ENCODE data around the gene COPS7B. TPM values are rescaled to one million over a fixed set of nuclear protein-coding genes. Genes with fewer than 3 reads are reported as not detected.
"Not testable (repeated sequence)": the region's sequence is repeated elsewhere in the genome, so short reads cannot be mapped to it uniquely, and the experiment has no call there.

Gene COPS7B
- polyA plus RNA-seq (ENCODE audit: insufficient read length), result 69.6 TPM
- long read RNA-seq, donor 1, transcript COPS7B-201 (7 exons, 2,544 nt), result major isoform, 14 of 26 reads
- long read RNA-seq, donor 1, transcript COPS7B-207 (7 exons, 1,103 nt), result minor isoform, 5 of 26 reads
- long read RNA-seq, donor 1, partial matches to known transcripts, result 0 of 26 reads
- long read RNA-seq, donor 1, other reads (novel, unspliced or antisense), result 0 of 26 reads
- long read RNA-seq, donor 2, transcript COPS7B-201 (7 exons, 2,544 nt), result major isoform, 12 of 13 reads
- long read RNA-seq, donor 2, partial matches to known transcripts, result 0 of 13 reads
- long read RNA-seq, donor 2, other reads (novel, unspliced or antisense), result 0 of 13 reads
- long read RNA-seq, donor 3, transcript COPS7B-201 (7 exons, 2,544 nt), result major isoform, 9 of 13 reads
- long read RNA-seq, donor 3, partial matches to known transcripts, result 0 of 13 reads
- long read RNA-seq, donor 3, other reads (novel, unspliced or antisense), result 0 of 13 reads
- long read RNA-seq, donor 4, partial matches to known transcripts, result 0 of 2 reads
- long read RNA-seq, donor 4, other reads (novel, unspliced or antisense), result 0 of 2 reads
- long read RNA-seq, donor 5, transcript COPS7B-201 (7 exons, 2,544 nt), result major isoform, 9 of 59 reads
- long read RNA-seq, donor 5, partial matches to known transcripts, result 46 of 59 reads
- long read RNA-seq, donor 5, other reads (novel, unspliced or antisense), result 0 of 59 reads
- long read RNA-seq, donor 6, transcript COPS7B-201 (7 exons, 2,544 nt), result major isoform, 8 of 12 reads
- long read RNA-seq, donor 6, partial matches to known transcripts, result 0 of 12 reads
- long read RNA-seq, donor 6, other reads (novel, unspliced or antisense), result 0 of 12 reads
- long read RNA-seq, donor 7, transcript COPS7B-201 (7 exons, 2,544 nt), result major isoform, 15 of 20 reads
- long read RNA-seq, donor 7, partial matches to known transcripts, result 0 of 20 reads
- long read RNA-seq, donor 7, other reads (novel, unspliced or antisense), result 0 of 20 reads
- long read RNA-seq, donor 8, partial matches to known transcripts, result 0 of 6 reads
- long read RNA-seq, donor 8, other reads (novel, unspliced or antisense), result 0 of 6 reads

DNA sequence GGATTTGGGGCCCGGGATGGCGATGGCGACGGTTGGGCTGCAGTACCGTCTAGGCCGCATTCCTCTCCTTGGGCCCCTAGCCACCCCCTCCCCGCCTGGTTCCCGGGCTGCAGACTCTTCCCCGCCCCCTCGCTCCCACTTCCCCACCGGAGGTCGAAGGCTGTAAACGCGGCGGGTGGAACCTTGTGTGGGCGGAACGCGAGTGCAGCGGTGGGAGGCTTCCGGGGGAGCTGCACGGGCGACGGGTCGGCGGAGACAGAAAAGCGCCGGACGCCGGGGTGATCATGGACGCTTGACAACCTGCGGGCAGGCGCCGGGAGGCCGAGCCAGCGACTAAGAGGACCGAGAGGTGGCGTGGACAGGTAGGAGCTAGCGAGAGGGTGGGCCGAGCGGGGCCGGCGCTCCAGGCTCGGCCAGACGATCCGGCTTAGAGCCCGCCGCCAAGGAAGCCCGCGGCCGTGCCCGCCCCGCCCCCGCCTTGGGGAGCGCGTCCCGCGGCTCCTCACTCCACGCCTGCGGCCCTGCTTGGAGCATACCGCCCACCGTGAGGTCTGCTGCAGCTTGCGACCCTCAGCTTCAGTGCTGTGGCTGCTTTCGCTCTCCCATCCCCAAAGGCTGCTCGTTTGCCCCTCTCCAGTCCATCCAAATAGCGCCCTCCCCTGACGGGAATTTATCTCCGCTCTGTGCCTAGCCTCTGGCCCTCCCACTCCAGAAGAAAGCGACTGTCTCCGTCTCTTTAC is at the start of gene COPS7B:
Gene COPS7B, plus strand, starts transcription at position 269 of the 740 bp plus-strand sequence. CDS start 2,126 bp downstream, outside the sequence.
- DNase-seq, result peak; percentile 88

DNA sequence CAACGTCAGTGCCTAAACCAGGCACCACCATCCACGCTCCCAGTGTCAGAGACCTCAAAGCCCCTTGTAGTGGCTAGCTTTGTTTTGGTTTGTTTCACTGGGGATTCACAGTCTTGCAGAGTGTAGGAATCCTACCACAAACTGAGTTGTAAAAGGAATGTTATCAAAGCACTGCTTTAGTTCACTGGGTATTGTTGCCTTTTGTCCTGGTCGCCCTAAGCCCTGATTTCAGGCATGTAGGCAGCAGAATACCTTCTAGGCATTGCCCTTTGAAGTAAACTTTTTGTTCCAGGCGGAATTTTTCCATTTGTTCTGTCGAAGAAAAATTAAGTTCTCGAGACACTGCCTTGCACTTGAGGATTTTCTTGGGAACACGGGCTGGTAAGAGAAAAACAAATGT is 48.5 kb upstream of the COPS7B start:
- DNase-seq, result no peak

DNA sequence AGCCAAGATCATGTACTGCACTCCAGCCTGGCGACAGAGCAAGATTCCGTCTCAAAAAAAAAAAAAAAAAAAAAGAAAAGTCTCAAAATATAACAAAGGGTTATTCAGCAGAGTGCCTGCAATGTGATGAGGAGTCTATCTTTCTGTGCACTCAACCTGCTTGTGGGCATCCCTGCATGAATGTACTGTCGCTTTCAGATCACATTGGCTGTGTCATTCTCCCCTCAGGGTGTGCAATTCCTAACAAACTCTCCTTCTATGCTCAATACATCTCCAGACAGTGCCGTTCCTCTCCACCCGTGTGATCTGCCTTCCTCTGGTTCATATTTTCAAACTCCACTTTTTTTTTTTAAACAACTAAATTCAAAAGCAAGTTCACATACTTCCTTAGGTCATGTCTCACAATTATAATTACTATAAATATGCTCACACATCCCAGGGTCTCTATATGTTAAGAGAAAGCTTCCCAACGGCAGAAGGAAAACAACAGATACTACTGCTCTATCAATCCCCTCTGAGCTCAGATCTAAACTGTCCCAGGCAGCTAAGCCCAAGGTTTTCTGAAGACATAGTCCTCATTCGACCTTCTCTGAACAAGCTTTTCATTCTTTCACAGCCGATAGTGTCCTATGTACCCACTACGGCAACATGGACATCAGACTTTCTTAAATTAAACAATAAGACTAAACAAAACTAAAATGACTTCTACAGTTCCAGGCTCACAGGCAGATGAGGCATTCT is 42.7 kb upstream of the COPS7B start:
- DNase-seq, result no peak

DNA sequence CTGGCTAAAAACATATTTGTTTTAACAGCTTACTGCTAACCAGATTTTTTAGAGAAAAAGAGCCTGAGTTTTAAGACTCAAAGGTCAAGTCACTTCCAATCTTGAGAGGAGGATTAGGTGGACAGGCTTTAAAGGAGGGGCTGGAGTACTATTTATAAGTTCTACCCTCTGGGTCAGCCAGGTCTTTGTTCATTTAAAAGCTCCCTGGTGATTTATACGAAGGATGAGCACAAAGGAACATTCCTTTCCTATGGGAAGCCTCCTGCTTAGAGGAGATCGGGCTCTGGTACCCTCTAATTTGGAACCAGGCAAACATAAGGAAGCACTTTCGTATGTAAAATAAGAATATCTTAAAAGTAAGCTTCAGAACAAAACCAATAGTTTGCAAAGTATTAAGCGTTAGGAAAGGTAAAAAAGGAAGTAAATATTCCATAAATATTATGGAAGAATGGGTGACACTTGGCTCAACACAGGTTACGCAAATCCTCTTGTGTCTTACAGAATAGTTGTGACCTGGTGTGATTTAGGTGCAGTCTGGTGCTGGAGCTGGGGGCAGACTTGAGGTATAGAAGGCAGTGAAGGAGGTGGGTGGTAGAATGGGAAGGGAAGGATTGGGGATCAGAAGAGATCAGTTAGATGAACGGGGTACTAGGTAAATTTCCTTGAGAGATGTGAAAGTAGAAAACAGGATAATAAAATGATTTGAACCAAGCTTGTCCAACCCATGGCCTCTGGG is 40.8 kb upstream of the COPS7B start:
- no peak for DNase-seq

DNA sequence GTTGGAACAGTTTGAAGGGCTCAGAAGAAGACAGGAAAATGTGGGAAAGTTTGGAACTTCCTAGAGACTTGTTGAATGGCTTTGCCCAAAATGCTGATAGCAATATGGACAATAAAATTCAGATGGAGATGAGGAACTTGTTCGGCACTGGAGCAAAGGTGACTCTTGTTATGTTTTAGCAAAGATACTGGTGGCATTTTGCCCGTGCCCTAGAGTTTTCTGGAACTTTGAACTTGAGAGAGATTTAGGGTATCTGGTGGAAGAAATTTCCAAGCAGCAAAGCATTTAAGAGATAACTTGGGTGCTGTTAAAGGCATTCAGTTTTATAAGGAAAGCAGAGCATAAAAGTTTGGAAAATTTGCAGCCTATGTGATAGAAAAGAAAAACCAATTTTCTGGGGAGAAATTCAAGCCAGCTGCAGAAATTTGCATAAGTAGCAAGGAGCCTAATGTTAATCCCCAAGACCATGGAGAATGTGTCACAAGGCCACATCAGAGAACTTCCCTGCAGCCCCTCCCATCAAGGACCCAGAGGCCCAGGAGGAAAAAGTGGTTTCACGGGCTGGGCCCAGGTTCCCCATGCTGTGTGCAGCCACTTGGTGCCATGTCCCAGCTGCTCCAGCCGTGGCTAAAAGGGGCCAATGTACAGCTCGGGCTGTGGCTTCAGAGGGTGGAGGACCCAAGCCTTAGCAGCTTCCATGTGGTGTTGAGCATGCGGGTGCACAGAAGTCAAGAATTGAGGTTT is 37.9 kb upstream of the COPS7B start:
- not testable (repeated sequence) for DNase-seq

DNA sequence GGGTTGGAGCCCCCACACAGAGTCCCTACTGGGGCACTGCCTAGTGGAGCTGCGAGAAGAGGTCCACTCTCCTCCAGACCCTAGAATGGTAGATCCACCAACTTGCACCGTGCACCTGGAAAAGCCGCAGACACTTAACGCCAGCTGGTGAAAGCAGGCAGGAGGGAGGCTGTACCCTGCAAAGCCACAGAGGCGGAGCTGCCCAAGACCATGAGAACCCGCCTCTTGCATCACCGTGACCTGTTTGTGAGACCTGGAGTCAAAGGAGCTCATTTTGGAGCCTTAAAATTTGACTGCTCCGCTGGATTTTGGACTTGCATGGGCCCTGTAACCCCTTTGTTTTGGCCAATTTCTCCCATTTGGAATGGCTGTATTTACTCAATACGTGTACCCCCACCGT is 37.2 kb upstream of the COPS7B start:
- DNase-seq, result not testable (repeated sequence)

DNA sequence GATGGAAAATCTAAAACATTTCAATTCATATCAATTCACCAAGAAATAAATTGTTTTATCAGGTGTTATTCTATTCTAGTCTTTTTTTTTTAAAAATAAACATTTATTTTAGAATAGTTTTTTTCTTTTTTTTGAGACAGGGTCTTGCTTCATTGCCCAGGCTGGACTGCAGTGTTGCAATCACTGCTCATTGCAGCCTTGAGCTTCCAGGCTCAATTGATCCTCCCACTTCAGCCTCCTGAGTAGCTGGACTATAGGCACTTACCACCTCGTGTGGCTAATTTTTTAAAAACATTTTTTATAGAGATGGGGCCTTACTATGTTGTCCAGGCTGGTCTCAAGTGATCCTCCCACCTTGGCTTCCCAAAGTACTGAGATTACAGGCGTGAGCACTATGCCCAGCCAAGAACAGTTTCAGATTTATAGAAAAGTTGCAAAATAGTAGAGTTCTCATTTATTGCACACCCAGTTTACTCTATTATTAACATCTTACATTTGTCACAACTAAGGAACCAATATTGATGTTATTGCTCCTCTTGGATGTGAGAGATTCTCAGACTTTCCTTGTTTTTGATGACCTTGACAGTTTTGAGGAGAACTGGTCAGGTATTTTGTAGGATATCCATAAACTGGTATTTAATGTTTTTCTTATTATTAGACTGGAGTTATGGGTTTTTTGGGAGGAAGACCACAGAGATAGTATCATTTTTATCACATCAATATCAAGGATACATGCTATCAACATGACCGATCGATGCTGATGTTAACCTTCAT is 35.0 kb upstream of the COPS7B start:
- DNase-seq, result no peak

DNA sequence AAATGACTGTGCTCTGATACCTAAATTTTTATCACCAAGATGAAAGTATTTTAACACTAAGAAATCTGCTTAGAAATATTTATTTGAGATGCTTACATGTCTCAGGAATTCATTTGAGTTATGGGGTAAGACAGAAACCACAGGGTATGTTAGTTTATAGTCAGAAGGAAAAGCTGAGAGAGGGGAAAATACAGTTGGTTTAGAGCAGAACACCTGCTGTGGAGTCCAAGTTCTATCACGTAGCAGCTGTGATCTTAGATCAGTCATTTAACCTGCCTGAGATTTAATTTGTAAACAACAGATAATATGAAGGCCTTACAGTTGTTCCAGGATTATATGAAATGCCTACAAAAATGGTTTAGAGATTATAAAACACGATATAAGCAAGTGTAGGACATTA is 34.2 kb upstream of the COPS7B start:
- no peak for DNase-seq

DNA sequence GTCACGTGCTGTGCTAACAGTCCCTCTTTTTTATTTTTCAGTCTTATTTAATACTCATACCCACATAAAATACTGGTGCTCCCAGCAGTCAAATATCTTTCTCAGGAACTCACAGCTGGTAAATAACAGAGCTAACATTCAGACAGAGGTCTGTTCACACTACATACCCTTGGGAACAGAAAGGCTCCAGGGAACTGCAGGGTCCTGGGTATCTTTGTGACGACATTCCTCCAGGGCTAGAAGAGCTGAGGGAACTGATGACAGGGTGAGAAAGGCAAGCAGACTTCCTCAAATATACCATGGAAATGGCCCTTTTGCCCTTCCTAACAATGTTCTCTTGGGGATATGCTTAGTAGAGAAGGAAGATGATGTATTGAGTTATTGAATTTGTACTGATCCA is 24.5 kb upstream of the COPS7B start:
- no peak for DNase-seq

DNA sequence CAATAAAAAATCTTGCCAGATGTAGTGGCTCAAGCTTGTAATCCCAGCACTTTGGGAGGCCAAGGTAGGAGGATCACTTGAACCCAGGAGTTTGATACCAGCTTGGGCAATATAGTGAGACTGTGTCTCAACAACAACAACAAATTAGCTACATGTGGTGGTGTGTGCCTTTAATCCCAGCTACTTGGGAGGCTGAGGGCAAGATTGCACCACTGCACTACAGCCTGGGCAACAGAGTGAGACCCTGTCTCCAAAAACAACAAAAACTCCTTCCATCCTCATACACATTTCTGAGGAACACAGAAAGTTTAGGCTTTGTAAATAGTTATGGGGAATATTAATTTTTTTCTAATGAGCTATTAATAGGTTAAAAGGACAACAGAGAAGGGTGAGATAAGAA is 22.1 kb upstream of the COPS7B start:
- DNase-seq, result no peak

DNA sequence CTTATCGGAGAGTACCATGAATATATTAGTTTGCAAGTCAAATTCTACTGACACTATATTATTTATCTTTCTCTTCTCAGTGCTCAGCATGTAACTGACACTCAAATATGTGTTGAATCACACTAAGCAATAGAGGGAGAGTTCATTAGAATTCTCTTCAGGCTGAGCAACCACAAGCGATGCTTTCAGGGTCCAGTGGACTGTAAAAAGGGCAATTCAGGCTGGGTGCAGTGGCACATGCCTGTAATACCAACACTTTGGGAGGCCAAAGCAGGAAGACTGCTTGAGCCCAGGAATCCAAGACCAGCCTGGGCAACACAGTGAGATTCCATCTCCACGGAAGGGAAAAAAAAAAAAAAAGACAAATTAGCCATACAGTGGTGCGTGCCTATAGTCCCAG is 21.5 kb upstream of the COPS7B start:
- no peak for DNase-seq

DNA sequence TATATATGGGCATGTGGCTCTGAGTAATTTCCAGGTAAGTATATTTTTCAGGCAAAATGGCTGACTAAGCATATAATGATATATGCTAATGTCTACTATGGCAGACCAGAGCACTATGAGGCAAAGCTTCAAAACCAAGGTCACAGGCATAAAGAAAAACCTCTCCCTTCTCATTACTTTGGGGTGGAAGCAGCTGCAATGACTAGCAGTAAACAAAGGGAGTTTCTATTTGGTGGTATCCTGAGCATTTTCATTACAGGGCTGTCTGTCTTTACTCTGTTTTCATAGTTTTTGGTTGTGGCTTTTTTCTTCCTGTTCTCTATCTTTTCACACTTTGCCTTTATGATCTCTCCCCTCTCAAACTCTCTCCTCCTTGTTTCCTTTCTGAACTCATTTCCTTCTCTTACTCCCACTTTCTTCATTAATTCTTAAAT is 20.7 kb upstream of the COPS7B start:
- DNase-seq, result no peak

DNA sequence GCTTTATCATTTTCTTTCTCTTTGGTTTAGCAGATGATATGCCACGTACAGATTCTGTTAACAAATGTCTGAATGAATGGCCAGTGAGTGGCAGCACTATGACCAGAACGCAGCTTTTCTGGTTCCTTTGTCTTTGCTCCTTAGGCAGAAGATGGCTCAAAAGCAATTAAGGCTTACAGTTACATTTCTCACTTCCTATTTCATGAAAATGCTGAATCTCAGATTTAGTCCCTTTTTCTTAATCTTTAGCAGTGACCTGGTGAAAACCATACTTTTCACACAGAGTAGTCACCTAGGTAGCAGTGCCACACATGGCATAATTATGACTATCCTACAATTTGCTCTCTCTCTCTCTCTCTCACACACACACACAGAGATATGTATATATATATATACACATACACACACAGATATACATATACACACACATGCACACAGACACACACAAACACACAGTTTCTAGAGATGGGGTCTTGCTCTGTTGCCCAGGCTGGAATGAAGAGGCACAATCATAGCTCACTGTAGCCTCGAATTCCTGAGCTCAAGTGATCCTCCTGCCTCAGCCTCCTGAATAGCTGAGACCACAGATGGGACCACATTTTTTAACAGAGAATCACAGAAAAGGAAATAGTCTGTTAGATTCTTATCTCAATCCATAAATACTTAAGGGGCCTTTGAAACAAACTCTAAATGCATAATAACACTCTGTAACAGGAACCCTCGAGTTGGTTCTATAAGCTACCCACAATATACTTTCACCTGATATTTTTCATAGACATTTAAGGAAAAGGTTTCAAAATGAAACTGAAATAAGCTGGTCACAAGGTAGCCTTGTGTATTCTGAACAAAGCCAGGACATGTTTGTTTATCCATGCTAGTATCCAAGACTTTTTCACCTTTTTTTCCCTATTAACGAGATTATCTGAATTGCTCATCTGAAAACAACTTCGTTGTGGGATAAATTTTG is 16.8 kb upstream of the COPS7B start:
- no peak for DNase-seq

DNA sequence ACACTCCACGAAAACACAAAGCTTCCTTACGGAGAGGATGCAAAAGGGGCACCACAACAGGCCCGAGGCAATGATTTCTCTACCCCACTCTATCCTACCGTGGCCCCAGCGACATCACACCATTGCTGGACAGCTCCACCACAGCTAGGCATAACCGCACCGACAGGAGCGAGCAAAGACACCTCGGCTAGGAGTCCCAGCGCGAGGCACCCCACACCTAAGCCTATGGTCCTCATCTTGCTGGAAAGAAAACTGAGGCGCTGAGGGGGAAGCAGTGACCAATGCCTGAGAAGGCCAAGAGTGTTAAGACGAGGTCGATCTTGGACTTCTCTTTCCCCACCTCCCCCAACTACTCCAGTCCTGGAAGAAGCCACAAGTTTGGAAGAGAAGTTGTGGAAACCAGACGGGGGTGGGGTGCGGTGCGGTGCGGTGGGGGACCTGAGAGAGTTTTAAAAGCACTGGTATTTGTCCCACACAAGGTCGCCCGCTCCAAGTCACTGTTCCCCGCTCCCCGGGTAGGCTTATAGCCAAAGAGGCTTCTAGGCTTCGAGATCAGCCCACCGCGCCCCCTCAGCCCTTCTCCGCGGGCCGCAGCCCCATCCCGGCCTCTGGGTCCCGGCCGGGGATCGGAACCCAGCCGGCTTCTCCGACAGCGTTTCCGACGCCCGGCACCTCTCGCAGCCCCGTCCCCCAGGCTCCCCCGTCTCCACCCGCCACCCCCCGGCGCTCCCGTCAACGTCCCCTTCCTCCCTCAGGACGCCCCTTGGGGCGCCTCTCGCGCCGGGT is 5.9 kb upstream of the COPS7B start:
- no peak for DNase-seq

DNA sequence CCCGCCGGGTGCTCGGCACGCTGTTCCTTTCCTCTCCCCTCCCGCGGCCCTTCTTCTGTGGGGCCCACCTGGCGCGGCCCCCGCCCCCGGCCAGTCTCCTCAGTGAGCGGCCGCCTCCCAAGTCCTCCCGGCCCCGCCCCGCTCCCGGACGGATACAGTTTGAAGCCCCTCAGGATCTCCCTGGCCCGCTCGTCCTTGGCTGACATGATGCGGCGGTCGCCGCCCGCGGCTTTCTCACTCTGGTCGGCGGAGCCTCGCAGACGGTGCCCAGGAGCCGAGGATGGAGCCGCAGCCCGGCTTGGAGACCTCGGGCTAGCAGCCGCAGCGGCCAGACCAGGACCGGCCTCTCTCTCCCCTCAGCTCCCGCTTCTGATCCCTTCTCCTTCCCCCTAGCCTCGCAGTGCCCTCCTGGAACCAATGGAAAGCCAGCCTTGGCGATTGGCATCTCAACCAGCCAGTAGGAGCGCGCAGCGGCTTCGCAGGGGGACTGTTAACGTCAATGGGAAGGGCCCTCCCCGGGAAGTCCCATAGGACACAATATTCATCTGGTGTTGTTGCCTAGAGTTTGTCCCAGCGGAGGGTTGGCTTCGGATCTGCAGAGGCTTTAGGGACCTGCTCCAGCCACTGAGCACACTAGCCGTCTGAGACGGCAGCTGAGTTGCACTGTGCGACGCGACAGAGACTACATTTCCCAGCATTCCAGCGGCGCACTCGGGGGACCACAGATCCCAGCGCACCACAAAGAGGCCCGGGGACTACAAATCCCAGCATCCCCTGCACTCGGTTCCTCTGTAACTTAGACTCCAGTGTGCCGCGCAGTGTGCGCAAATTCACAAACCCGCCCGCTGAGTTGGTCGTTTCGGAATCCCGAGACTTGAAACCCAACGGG is 5.1 kb upstream of the COPS7B start, which contains the start of gene PDE6D:
Gene PDE6D, minus strand, starts transcription at position 374 of the 889 bp plus-strand sequence. Its CDS starts 168 bp downstream, at position 206.
- peak; percentile 98 for DNase-seq
